ENCODE measurements around the gene PTBP3. TPM values are rescaled to one million over a fixed set of nuclear protein-coding genes. Genes with fewer than 3 reads are reported as not detected.

PTBP3 gene
- polyA plus RNA-seq, 2 of the 4 experiments (the other 2 are of a cell fraction) = 55.7 to 105 TPM

DNA sequence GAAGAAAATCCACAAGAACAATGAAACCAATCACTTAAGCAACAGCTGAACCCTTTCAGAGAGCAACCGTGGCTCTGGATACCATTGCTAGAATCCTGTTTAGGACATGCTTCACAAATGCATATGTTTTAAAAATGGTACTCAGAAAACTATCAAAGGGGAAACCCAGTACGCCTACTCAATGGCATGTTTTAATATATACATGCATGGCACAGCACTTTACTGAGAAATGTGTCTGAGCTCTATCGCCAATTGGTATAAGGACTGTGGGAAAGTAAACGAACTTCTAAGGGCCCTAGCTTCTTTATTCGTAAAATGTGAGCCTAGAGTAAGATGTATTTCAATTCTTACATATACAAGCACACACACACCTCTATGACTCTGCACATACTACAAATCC, 72.3 kb downstream of the PTBP3 start:
- H3K4me1 ChIP-seq = no peaks in the 10 kb centered on the region
- H3K27ac ChIP-seq = no peak overlapping the region
- no peak for ATAC-seq
- no peak for TF ChIP-seq EHMT2 (IDR thresholded peaks at IDR 0.05; ENCODE audit: low read depth)
- no peak for TF ChIP-seq MAZ (IDR thresholded peaks at IDR 0.05; ENCODE audit: borderline replicate concordance, low read depth, low read length)
- no peak for TF ChIP-seq ZFP36 (IDR thresholded peaks at IDR 0.05; ENCODE audit: borderline replicate concordance, partially characterized antibody)
- TF ChIP-seq, protein P1, sequence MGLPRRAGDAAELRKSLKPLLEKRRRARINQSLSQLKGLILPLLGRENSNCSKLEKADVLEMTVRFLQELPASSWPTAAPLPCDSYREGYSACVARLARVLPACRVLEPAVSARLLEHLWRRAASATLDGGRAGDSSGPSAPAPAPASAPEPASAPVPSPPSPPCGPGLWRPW (IDR thresholded peaks at IDR 0.05) = no peak
- TF ChIP-seq RCOR1 (IDR thresholded peaks at IDR 0.05; ENCODE audit: low read depth, low read length) = no peak
- no peak for TF ChIP-seq NR3C1 (IDR thresholded peaks at IDR 0.05)
- no peak for TF ChIP-seq JUN (IDR thresholded peaks at IDR 0.05)
- no peak for TF ChIP-seq ZSCAN20 (CRISPR knock-in tag; IDR thresholded peaks at IDR 0.05)
- TF ChIP-seq SREBF2 (IDR thresholded peaks at IDR 0.05) = no peak
- H3K9me3 ChIP-seq = no peaks in the 10 kb centered on the region
- POLR2A ChIA-PET = no interaction called here
- CTCF ChIA-PET = interaction anchor here (0.5 to 1.5 kb wide), 4 partner anchors 23 to 149 kb away, joined by 3 to 5 read pairs (median 4); no protein-coding TSS in a partner anchor
- no peak for DNase-seq (ENCODE audit: low read depth in 1 of 2, low spot score in 1 of 2)
- no peak for FAIRE-seq
- H3K4me2 ChIP-seq = no peak overlapping the region
- 87% methylated on average over 5 of the region's 5 CpGs for WGBS (ENCODE audit: missing lambda C conversion rate)
- H3K4me3 ChIP-seq = no peak overlapping the region

DNA sequence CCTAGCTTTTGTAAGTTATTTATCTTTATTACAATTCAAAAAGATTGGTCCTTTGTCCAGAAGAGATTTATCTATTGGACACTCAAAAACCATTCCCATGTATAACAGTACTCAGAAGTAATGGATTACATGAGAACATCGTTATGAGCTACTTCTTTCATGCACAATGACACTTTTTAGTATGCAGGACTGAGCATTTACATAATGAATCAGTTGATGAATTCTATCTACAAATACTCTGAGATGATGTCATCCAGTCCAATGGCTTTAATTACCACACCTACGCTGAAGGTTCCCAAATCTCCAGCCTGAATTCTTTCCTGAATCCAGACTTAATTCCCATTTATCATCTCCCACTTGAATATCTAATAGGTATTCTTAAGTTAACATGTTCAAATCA, 75.3 kb downstream of the PTBP3 start:
- no peak for FAIRE-seq
- CTCF ChIA-PET = interaction anchor here (1.0 to 1.6 kb wide), 3 partner anchors 9 to 145 kb away, joined by 3 to 6 read pairs (median 5); partner anchors contain the start of gene PTBP3

DNA sequence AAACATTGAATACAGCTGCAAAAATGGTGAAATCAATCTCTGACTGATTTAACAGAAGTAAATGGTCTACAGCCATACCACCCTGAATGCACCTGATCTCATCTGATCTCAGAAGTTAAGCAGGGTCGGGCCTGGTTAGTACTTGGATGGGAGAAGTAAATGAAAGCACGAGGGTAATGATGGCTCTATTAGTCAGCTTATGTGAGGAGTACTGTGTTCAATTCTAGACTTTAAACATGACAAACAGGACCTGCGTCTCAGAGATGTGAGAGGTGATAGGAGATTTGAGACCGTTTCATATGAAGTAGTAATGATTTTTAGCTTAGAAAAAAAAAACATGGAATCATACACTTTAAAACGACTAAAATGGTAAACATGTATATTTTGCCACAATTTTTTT, 81.2 kb downstream of the PTBP3 start:
- FAIRE-seq (no peak), ATAC-seq (no peak), DNase-seq (ENCODE audit: low read depth in 1 of 2, low spot score in 1 of 2) (no peak)
- no peaks in the 10 kb centered on the region for H3K9me3 ChIP-seq
- H3K27ac ChIP-seq = no peak overlapping the region
- H3K4me3 ChIP-seq = no peak overlapping the region
- WGBS (ENCODE audit: missing lambda C conversion rate) = 68% methylated on average over 5 of the region's 5 CpGs
- peaks cover 25% of the 10 kb centered on the region for H3K4me1 ChIP-seq
- ChIA-PET POLR2A (no interaction called here), CTCF (no interaction called here)
- TF ChIP-seq HEYL (CRISPR knock-in tag; IDR thresholded peaks at IDR 0.05) (no peak), NR3C1 (IDR thresholded peaks at IDR 0.05) (no peak), JUN (IDR thresholded peaks at IDR 0.05) (no peak), FOSB (CRISPR knock-in tag; IDR thresholded peaks at IDR 0.05) (no peak), KDM5A (IDR thresholded peaks at IDR 0.05) (no peak), JUNB (IDR thresholded peaks at IDR 0.05) (no peak), MAZ (IDR thresholded peaks at IDR 0.05; ENCODE audit: borderline replicate concordance, low read depth, low read length) (no peak), NFE2L2 (conservative IDR thresholded peaks at IDR 0.05; ENCODE audit: low read length) (no peak), ZSCAN20 (CRISPR knock-in tag; IDR thresholded peaks at IDR 0.05) (no peak), PHF8 (IDR thresholded peaks at IDR 0.05; ENCODE audit: borderline replicate concordance, low read depth) (no peak), POLR2A (IDR thresholded peaks at IDR 0.05; ENCODE audit: low read length) (no peak), MYC (IDR thresholded peaks at IDR 0.05; ENCODE audit: borderline replicate concordance, low read length) (no peak), TFCP2L1 (CRISPR knock-in tag; IDR thresholded peaks at IDR 0.05) (no peak), HDAC2 (IDR thresholded peaks at IDR 0.05) (no peak), CBX2 (IDR thresholded peaks at IDR 0.05; ENCODE audit: borderline replicate concordance, low read depth) (no peak), CBX8 (IDR thresholded peaks at IDR 0.05) (no peak), HOXB5 (CRISPR knock-in tag; IDR thresholded peaks at IDR 0.05) (no peak)
- TF ChIP-seq, protein P2, sequence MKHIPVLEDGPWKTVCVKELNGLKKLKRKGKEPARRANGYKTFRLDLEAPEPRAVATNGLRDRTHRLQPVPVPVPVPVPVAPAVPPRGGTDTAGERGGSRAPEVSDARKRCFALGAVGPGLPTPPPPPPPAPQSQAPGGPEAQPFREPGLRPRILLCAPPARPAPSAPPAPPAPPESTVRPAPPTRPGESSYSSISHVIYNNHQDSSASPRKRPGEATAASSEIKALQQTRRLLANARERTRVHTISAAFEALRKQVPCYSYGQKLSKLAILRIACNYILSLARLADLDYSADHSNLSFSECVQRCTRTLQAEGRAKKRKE (CRISPR knock-in tag; IDR thresholded peaks at IDR 0.05; ENCODE audit: low read depth) = no peak
- no peak overlapping the region for H3K4me2 ChIP-seq

More for the DNA sequence above, 75.3 kb downstream of the PTBP3 start:
- DNase-seq (ENCODE audit: low read depth in 1 of 2, low spot score in 1 of 2) (no peak), ATAC-seq (no peak)
- Histone ChIP-seq H3K27ac (no peak overlapping the region), H3K9me3 (no peaks in the 10 kb centered on the region), H3K4me1 (no peaks in the 10 kb centered on the region), H3K4me2 (no peak overlapping the region), H3K4me3 (no peak overlapping the region)
- WGBS (ENCODE audit: missing lambda C conversion rate) = 95% methylated on average over 2 of the region's 2 CpGs
- TF ChIP-seq ZC3H11A (IDR thresholded peaks at IDR 0.05) (no peak), HOXB13 (CRISPR knock-in tag; IDR thresholded peaks at IDR 0.05; ENCODE audit: low read depth) (no peak), SREBF2 (IDR thresholded peaks at IDR 0.05) (no peak), NPAS2 (CRISPR knock-in tag; IDR thresholded peaks at IDR 0.05; ENCODE audit: borderline replicate concordance) (no peak)
- TF ChIP-seq, protein P2 (CRISPR knock-in tag; IDR thresholded peaks at IDR 0.05; ENCODE audit: low read depth) = no peak
- POLR2A ChIA-PET = no interaction called here

Measured in A549 (cell line).